HepG2 (cell line): ENCODE results near the gene IL2RG. TPM values are rescaled to one million over a fixed set of nuclear protein-coding genes. Genes with fewer than 3 reads are reported as not detected.
A peak's percentile ranks its signal among the peaks of the same experiment; 100 is the strongest.

Experiments used
- CC2D1A ChIP-seq: sonication (generic); formaldehyde crosslinking; IDR thresholded peaks from 2 replicates; pipeline ENCODE4 v1.8.1; 2023; ENCODE audit warnings: mild to moderate bottlenecking, missing genetic modification reagents
- EED ChIP-seq: sonication (generic); formaldehyde crosslinking; IDR thresholded peaks from 2 replicates; pipeline ENCODE4 v1.5.0; 2020; ENCODE audit warnings: mild to moderate bottlenecking, missing genetic modification reagents
- FOXJ3 ChIP-seq: sonication (generic); formaldehyde crosslinking; IDR thresholded peaks from 2 replicates; pipeline ENCODE4 v1.4.0; 2020; ENCODE audit warnings: missing genetic modification reagents, mild to moderate bottlenecking, borderline replicate concordance
- FOXO4 ChIP-seq: sonication (generic); formaldehyde crosslinking; conservative IDR thresholded peaks from 2 replicates; pipeline ENCODE4 v1.8.1; 2023; ENCODE audit warnings: missing genetic modification reagents
- HNF4A ChIP-seq: sonication (generic); formaldehyde crosslinking; IDR thresholded peaks from 2 replicates; pipeline ENCODE4 v1.4.0; 2020; ENCODE audit warnings: missing genetic modification reagents
- MED8 ChIP-seq: sonication (generic); formaldehyde crosslinking; IDR thresholded peaks from 2 replicates; pipeline ENCODE4 v1.8.1; 2023; ENCODE audit warnings: mild to moderate bottlenecking, missing genetic modification reagents; ENCODE audit not compliant: insufficient replicate concordance
- PRMT3 ChIP-seq: sonication (generic); formaldehyde crosslinking; IDR thresholded peaks from 2 replicates; pipeline ENCODE4 v1.8.1; 2022; ENCODE audit warnings: low read depth, mild to moderate bottlenecking, moderate library complexity, missing genetic modification reagents, borderline replicate concordance
- RARA ChIP-seq: IDR thresholded peaks from 2 replicates; pipeline ENCODE4 v1.6.1; 2016; ENCODE audit warnings: missing genetic modification reagents, missing compliant biosample characterization
- RFX5 ChIP-seq: IDR thresholded peaks from 2 replicates; pipeline ENCODE4 v1.6.1; 2011; ENCODE audit warnings: low read depth, low read length, improper control_type of control experiment
- SRSF4 ChIP-seq: fragments of 200-400 bp; formaldehyde crosslinking; IDR thresholded peaks from one replicate; pipeline ENCODE4 v1.6.1; 2018; ENCODE audit warnings: mild to moderate bottlenecking, low read depth, low read length, moderate library complexity; ENCODE audit not compliant: poor library complexity, severe bottlenecking
- ZBTB1 ChIP-seq: sonication (generic); formaldehyde crosslinking; IDR thresholded peaks from 2 replicates; pipeline ENCODE4 v1.4.0; 2020; ENCODE audit warnings: missing genetic modification reagents, borderline replicate concordance
- ZFP36L2 ChIP-seq: sonication (generic); formaldehyde crosslinking; IDR thresholded peaks from 2 replicates; pipeline ENCODE4 v1.4.0; 2020; ENCODE audit warnings: missing genetic modification reagents
- ZMYM2 ChIP-seq: sonication (generic); formaldehyde crosslinking; IDR thresholded peaks from 2 replicates; pipeline ENCODE4 v1.8.0; 2022; ENCODE audit warnings: mild to moderate bottlenecking, missing genetic modification reagents
- ZNF124 ChIP-seq: sonication (generic); formaldehyde crosslinking; IDR thresholded peaks from 2 replicates; pipeline ENCODE4 v1.4.0; 2020; ENCODE audit warnings: missing genetic modification reagents
- ZNF205 ChIP-seq: IDR thresholded peaks from 2 replicates; pipeline ENCODE4 v1.6.1; 2018; ENCODE audit warnings: missing biosample characterization, missing genetic modification reagents
- ZNF766 ChIP-seq: sonication (generic); formaldehyde crosslinking; IDR thresholded peaks from 2 replicates; pipeline ENCODE4 v1.5.0; 2020; ENCODE audit warnings: missing genetic modification reagents, borderline replicate concordance
- ZNF883 ChIP-seq: sonication (generic); formaldehyde crosslinking; IDR thresholded peaks from 2 replicates; pipeline ENCODE4 v1.5.1; 2020; ENCODE audit warnings: mild to moderate bottlenecking, missing genetic modification reagents; ENCODE audit errors: not compliant biosample characterization
- ZSCAN5A ChIP-seq: sonication (generic); formaldehyde crosslinking; IDR thresholded peaks from 2 replicates; pipeline ENCODE4 v1.8.0; 2022; ENCODE audit warnings: mild to moderate bottlenecking, missing genetic modification reagents, borderline replicate concordance
- polyA plus RNA-seq, 8 experiments: library from polyadenylated mRNA; depleted of rRNA in 3 of 8; stranded (reverse) in 7 of 8; unstranded in 1 of 8; fragments of >200 nt; fragmentation: Illumina TruSeq in 4 of 8; extraction: Trizol in 4 of 8; gene quantifications; 2 replicates each; pipeline versions ENCODE4 v1.2.1 to v1.2.3, GENCODE V29; 2011 to 2016; ENCODE audit warnings: low read depth in 4 of 8, missing spikeins in 1 of 8, mixed read lengths in 1 of 8; ENCODE audit not compliant: insufficient read depth in 1 of 8
- total RNA-seq, 5 experiments: library from RNA; depleted of rRNA; stranded (reverse); fragments of >200 nt; fragmentation: Illumina TruSeq; extraction: Trizol; gene quantifications; 2 replicates each; pipeline ENCODE4 v1.2.3, GENCODE V29; 2016; ENCODE audit warnings: low read depth in 1 of 5
- TF ChIP-seq, protein P1 (sequence below): sonication (generic); formaldehyde crosslinking; IDR thresholded peaks from 2 replicates; pipeline ENCODE4 v1.5.0; 2020; ENCODE audit warnings: missing genetic modification reagents, mild to moderate bottlenecking, borderline replicate concordance
- TF ChIP-seq, protein P2 (sequence below): sonication (generic); formaldehyde crosslinking; IDR thresholded peaks from 2 replicates; pipeline ENCODE4 v1.4.0; 2020; ENCODE audit warnings: mild to moderate bottlenecking, missing genetic modification reagents
- TF ChIP-seq, protein P3 (sequence below): sonication (generic); formaldehyde crosslinking; IDR thresholded peaks from 2 replicates; pipeline ENCODE4 v1.5.1; 2020; ENCODE audit warnings: missing genetic modification reagents, mild to moderate bottlenecking, borderline replicate concordance
- TF ChIP-seq, protein P4 (sequence below): sonication (generic); formaldehyde crosslinking; IDR thresholded peaks from 2 replicates; pipeline ENCODE4 v1.8.1; 2023; ENCODE audit warnings: mild to moderate bottlenecking, missing genetic modification reagents

IL2RG gene
- total and polyA plus RNA-seq, 2 of the 13 experiments (the other 11 are each of a cell fraction or from before 2014, with no cell fraction given): 0.98 TPM; not detected in 1

- no peak for TF ChIP-seq FOXO4 (CRISPR knock-in tag)
- TF ChIP-seq ZNF766 (CRISPR knock-in tag): no peak
- TF ChIP-seq, protein P1, sequence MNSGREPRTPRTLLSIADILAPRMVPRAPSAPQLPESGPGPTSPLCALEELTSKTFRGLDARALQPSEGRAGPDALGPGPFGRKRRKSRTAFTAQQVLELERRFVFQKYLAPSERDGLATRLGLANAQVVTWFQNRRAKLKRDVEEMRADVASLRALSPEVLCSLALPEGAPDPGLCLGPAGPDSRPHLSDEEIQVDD (CRISPR knock-in tag): no peak
- TF ChIP-seq, protein P2, sequence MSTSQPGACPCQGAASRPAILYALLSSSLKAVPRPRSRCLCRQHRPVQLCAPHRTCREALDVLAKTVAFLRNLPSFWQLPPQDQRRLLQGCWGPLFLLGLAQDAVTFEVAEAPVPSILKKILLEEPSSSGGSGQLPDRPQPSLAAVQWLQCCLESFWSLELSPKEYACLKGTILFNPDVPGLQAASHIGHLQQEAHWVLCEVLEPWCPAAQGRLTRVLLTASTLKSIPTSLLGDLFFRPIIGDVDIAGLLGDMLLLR (CRISPR knock-in tag): no peak
- TF ChIP-seq FOXJ3: 0 out of 2 replicates have a peak, but pooled peaks have one; percentile 17
- TF ChIP-seq ZNF124 (CRISPR knock-in tag): 0 out of 2 replicates have a peak, but pooled peaks have one; percentile 36
- no peak for TF ChIP-seq MED8 (CRISPR knock-in tag)
- no peak for TF ChIP-seq HNF4A (CRISPR knock-in tag)
- no peak for TF ChIP-seq ZNF883 (CRISPR knock-in tag)
- TF ChIP-seq RARA (CRISPR knock-in tag): no peak
- TF ChIP-seq CC2D1A: no peak
- no peak for TF ChIP-seq ZNF205
- TF ChIP-seq, protein P3, sequence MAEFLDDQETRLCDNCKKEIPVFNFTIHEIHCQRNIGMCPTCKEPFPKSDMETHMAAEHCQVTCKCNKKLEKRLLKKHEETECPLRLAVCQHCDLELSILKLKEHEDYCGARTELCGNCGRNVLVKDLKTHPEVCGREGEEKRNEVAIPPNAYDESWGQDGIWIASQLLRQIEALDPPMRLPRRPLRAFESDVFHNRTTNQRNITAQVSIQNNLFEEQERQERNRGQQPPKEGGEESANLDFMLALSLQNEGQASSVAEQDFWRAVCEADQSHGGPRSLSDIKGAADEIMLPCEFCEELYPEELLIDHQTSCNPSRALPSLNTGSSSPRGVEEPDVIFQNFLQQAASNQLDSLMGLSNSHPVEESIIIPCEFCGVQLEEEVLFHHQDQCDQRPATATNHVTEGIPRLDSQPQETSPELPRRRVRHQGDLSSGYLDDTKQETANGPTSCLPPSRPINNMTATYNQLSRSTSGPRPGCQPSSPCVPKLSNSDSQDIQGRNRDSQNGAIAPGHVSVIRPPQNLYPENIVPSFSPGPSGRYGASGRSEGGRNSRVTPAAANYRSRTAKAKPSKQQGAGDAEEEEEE (CRISPR knock-in tag): no peak
- TF ChIP-seq RFX5: peak; percentile 91
- no peak for TF ChIP-seq ZBTB1
- no peak for TF ChIP-seq EED (CRISPR knock-in tag)
- TF ChIP-seq, protein P4, sequence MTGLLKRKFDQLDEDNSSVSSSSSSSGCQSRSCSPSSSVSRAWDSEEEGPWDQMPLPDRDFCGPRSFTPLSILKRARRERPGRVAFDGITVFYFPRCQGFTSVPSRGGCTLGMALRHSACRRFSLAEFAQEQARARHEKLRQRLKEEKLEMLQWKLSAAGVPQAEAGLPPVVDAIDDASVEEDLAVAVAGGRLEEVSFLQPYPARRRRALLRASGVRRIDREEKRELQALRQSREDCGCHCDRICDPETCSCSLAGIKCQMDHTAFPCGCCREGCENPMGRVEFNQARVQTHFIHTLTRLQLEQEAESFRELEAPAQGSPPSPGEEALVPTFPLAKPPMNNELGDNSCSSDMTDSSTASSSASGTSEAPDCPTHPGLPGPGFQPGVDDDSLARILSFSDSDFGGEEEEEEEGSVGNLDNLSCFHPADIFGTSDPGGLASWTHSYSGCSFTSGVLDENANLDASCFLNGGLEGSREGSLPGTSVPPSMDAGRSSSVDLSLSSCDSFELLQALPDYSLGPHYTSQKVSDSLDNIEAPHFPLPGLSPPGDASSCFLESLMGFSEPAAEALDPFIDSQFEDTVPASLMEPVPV (CRISPR knock-in tag): no peak
- no peak for TF ChIP-seq SRSF4
- TF ChIP-seq PRMT3 (CRISPR knock-in tag): no peak
- TF ChIP-seq ZFP36L2: no peak
- TF ChIP-seq ZSCAN5A (CRISPR knock-in tag): no peak
- no peak for TF ChIP-seq ZMYM2 (CRISPR knock-in tag)
These were observed 43.1 kb downstream of the IL2RG start, which contains the start of gene SNX12 (continued) for GRCh38 chrX:71068044-71068918.
